Colonic mucosa (tissue), 4 donors: ENCODE results near the gene SPTBN1. TPM values are rescaled to one million over a fixed set of nuclear protein-coding genes. Genes with fewer than 3 reads are reported as not detected.

Source experiments
- DNase-seq: peaks from one replicate; pipeline ENCODE4 v3.0.0-alpha.2; 2020
- H3K27ac ChIP-seq: fragments of 200-600 bp; one replicate; pipeline ENCODE4 v1.8.0; 2021
- H3K27me3 ChIP-seq: fragments of 200-600 bp; one replicate; pipeline ENCODE4 v1.8.0; 2021
- H3K36me3 ChIP-seq: fragments of 200-600 bp; one replicate; pipeline ENCODE4 v1.8.0; 2021
- H3K4me1 ChIP-seq: fragments of 200-600 bp; one replicate; pipeline ENCODE4 v1.8.0; 2021; ENCODE audit warnings: mild to moderate bottlenecking
- H3K4me3 ChIP-seq: fragments of 200-600 bp; one replicate; pipeline ENCODE4 v1.8.0; 2021
- H3K9ac ChIP-seq, 2 donors: one replicate each; pipeline ENCODE4 v1.7.0; 2013; ENCODE audit warnings: control low read depth in 2 of 2, low read depth in 2 of 2, low read length in 2 of 2
- H3K9me3 ChIP-seq: fragments of 200-600 bp; one replicate; pipeline ENCODE4 v1.8.0; 2021
- intact Hi-C: fragments of 100-400 bp; cut with DNase I; formaldehyde crosslinking; loops from one replicate; pipeline ENCODE4 v1.14.1; 2022
- total RNA-seq, 2 donors: library from RNA; stranded (reverse); fragmentation: NEBNext Ultra II Directional in 1 of 2; extraction: Animal tissue kit (Norgen Biotek cat#: 25700) in 1 of 2; gene quantifications; one replicate each; pipeline ENCODE4 v1.2.1, GENCODE V29; 2021
- TF ChIP-seq, protein P1 (sequence below): fragments of 200-600 bp; IDR thresholded peaks from one replicate; pipeline ENCODE4 v1.8.0; 2022; ENCODE audit warnings: antibody characterized with exemption, mild to moderate bottlenecking
- donor health status: healthy.
- donor health status: DM: no; HTN: no; CAD: no.
- donor health status: DM: no; HTN: no; CAD: no.

The SPTBN1 gene
- total RNA-seq, 2 donors from 2014 or later: 325 to 338 TPM

DNA sequence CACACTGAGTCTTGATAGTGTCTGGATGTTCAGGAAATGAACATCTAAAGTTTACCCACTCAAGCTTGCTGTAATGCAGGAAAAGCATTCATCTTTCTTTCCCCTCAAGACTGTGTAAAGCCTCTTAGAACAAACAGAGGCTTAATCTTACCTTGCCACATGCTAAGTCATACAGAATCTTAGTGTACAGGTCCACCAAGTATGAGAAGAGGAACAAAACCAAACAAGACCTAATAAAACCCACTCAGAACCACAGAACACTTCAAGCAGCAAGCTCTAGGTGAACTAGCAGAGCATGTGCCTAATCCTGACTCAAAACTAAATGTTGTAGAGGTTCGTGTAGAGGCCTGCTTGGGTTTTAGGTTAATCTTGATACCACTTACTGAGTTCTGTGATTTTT, 97.6 kb downstream of the SPTBN1 start:
- intact Hi-C loops: no loop called here
- no peak overlapping the region for H3K27ac ChIP-seq
- H3K27me3 ChIP-seq: no peaks in the 10 kb centered on the region
- TF ChIP-seq, protein P1, sequence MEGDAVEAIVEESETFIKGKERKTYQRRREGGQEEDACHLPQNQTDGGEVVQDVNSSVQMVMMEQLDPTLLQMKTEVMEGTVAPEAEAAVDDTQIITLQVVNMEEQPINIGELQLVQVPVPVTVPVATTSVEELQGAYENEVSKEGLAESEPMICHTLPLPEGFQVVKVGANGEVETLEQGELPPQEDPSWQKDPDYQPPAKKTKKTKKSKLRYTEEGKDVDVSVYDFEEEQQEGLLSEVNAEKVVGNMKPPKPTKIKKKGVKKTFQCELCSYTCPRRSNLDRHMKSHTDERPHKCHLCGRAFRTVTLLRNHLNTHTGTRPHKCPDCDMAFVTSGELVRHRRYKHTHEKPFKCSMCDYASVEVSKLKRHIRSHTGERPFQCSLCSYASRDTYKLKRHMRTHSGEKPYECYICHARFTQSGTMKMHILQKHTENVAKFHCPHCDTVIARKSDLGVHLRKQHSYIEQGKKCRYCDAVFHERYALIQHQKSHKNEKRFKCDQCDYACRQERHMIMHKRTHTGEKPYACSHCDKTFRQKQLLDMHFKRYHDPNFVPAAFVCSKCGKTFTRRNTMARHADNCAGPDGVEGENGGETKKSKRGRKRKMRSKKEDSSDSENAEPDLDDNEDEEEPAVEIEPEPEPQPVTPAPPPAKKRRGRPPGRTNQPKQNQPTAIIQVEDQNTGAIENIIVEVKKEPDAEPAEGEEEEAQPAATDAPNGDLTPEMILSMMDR: no peak
- DNase-seq: no peak
- peaks cover 18% of the 10 kb centered on the region for H3K4me1 ChIP-seq
- H3K36me3 ChIP-seq: no peaks in the 10 kb centered on the region
- no peak overlapping the region for H3K9ac ChIP-seq
- no peak overlapping the region for H3K4me3 ChIP-seq
- no peaks in the 10 kb centered on the region for H3K9me3 ChIP-seq

DNA sequence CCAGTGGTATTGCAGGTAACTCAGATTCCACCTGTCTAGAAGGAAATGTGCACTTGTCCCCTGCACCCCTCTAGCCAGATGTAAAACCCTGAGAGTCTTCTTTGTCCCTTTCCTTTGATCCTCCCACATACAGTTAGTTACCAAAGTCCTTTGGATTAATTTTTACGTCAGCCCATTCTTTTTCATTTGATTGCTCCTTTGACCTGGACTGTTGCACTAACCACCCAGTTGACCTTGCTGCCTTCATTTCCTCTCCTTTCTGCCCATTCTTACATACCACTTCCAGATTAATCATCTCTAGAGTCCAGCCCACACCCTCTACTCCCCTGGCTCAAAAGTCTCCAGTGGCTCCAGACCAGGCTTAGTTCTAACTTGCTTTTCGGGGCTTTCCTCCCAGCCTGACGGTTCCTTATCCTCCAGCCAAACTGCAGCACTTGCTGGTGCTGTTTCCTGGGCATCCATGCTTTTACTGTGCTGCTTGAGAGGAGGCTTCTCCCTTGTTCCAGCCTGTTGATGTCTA, 99.3 kb downstream of the SPTBN1 start:
- H3K4me1 ChIP-seq: peaks cover 17% of the 10 kb centered on the region
- H3K4me3 ChIP-seq: no peak overlapping the region
- intact Hi-C loops: no loop called here
- H3K27ac ChIP-seq: peak overlapping the region; percentile 42
- no peaks in the 10 kb centered on the region for H3K36me3 ChIP-seq
- H3K9me3 ChIP-seq: no peaks in the 10 kb centered on the region
- DNase-seq: no peak
- H3K9ac ChIP-seq: peak overlapping the region in 1 of 2 donors; percentile 46
- H3K27me3 ChIP-seq: no peaks in the 10 kb centered on the region
- TF ChIP-seq, protein P1: no peak

DNA sequence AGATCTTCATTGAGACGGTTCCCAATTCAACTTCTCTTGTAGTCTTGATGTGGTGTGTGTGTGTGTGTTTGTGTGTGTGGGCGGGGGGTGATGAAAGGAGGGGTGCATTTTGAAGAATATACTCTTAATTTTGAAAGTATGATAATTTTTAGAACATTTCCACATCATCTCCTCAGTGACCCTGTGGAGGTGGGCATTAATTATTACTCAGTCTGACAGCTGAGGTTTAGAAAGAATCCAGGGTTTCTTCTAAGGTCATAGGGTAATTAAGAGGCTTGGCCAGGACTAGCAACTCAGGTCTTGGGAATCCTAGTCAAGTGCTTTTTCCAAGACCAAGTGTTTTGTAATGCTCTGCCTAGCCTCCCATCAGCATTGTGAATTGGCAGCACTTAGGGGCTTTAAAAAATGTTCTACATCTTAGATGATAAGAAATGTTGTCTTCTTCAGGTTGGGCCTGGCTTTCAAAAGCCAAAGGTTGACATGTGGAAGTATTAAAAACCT, 100.5 kb downstream of the SPTBN1 start:
- TF ChIP-seq, protein P1: no peak
- H3K4me1 ChIP-seq: peaks cover 11% of the 10 kb centered on the region
- intact Hi-C loops: no loop called here
- no peaks in the 10 kb centered on the region for H3K27me3 ChIP-seq
- peak overlapping the region in 1 of 2 donors; percentile 95 for H3K9ac ChIP-seq
- no peak for DNase-seq
- H3K27ac ChIP-seq: peak overlapping the region; percentile 89
- no peaks in the 10 kb centered on the region for H3K9me3 ChIP-seq
- H3K4me3 ChIP-seq: no peak overlapping the region
- H3K36me3 ChIP-seq: no peaks in the 10 kb centered on the region

DNA sequence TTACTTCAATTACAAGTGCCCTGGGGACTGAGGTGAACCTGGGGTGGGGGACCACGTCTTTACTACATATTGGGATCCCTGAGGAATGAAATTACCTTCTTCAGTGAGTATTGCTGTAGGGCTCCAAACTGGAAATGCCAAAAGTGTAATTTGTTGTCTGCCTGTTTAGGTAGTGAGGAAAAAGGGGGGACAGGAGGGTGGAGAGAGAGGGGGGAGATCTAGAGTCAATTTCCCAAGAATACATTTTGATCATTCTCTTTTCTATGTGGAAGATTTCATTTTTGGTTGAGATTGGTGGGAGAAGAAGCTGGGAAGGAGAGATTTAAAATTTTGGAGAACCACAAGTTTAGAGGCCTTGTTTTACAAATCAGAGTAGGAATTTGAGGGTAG, 101.1 kb downstream of the SPTBN1 start:
- no peaks in the 10 kb centered on the region for H3K9me3 ChIP-seq
- intact Hi-C loops: no loop called here
- no peaks in the 10 kb centered on the region for H3K36me3 ChIP-seq
- peak overlapping the region; percentile 78 to 95 for H3K9ac ChIP-seq
- H3K27me3 ChIP-seq: no peaks in the 10 kb centered on the region
- H3K27ac ChIP-seq: peak overlapping the region; percentile 89
- TF ChIP-seq, protein P1: no peak
- peaks cover 11% of the 10 kb centered on the region for H3K4me1 ChIP-seq
- peak overlapping the region; percentile 66 for H3K4me3 ChIP-seq
- no peak for DNase-seq

DNA sequence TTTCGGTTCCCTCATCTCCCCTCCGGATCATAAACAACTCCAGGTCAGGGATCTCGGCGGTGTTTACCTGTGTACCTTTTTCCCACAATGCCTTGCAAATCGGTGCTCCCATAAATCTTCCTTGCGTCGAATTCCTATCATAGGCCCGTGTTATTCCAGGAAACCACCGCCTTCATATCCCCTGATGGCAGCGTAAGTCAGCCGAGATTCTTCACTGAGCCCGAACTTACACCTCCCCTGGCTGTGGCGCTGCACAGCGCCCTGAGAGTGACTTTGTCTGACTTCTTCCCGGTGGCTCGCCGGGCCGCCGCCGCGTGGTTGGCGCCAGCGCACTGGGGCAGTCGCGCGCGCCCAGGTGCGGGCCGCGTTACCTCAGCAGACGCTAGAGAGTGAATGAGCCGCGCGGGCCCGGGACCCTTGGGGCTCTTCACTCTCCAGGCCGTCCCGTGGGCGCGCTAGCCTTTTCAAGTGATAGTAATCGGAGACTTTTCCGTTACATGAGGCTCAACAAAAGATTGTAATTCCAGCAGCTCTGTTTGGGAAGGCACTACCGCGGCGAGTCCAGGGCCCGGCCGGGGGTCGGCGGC, 101.6 kb downstream of the SPTBN1 start:
- H3K36me3 ChIP-seq: no peaks in the 10 kb centered on the region
- H3K27me3 ChIP-seq: no peaks in the 10 kb centered on the region
- H3K9ac ChIP-seq: peak overlapping the region; percentile 78 to 95
- H3K27ac ChIP-seq: peak overlapping the region; percentile 89
- no peaks in the 10 kb centered on the region for H3K9me3 ChIP-seq
- TF ChIP-seq, protein P1: no peak
- H3K4me3 ChIP-seq: peak overlapping the region; percentile 66
- peaks cover 11% of the 10 kb centered on the region for H3K4me1 ChIP-seq
- peak; percentile 85 for DNase-seq
- intact Hi-C loops: no loop called here
